NCI-H1694 (cell line): ENCODE measurements around the gene CBX7.
"Not testable (repeated sequence)": the region's sequence is repeated elsewhere in the genome, so short reads cannot be mapped to it uniquely, and the experiment has no call there.

Experiments
- DNase-seq: peaks from one replicate; lab custom pipeline; 2025; lab: John Stamatoyannopoulos, UW

The CBX7 gene

DNA sequence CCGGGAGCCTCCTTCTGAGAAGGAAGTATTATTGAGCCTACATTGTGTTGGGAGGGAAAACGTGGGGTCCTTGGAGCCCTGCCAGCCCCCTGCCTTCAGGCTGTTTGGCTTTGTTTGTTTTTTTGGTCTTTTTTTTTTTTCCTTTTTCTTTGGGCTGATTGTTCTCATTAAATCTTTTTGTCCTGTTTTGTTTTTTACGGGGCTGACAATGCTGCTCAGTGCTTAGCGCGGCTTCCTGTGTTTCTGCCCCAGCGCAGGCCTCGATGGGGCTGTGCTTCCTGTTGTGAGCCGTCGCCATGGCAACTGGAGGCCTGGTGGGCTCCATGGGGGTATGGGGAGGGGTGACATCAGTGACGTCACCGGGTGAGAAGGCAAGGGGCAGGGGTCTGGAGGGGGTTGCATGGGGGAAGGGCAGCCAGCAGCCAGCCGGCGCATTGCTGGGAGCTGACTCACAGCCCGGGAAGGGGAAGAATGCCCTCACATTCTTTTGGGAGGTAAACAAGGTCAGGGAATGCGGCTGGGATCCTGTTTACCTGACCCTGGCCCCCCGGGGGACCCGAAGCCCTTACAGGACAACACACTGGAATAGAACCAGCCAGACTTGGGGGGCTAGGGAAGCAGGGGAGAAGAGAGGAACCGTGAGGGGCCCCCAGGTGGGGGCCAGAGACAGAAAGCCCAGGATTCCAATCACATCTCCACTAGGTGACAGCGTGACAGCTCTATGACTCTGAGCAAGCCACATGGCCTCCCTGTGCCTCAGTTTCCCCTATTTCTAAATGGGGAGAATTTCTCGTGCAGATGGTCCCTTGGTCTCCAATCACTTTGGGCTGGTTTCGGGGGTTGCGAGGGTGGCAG is 22.2 kb upstream of the CBX7 start:
- no peak for DNase-seq

DNA sequence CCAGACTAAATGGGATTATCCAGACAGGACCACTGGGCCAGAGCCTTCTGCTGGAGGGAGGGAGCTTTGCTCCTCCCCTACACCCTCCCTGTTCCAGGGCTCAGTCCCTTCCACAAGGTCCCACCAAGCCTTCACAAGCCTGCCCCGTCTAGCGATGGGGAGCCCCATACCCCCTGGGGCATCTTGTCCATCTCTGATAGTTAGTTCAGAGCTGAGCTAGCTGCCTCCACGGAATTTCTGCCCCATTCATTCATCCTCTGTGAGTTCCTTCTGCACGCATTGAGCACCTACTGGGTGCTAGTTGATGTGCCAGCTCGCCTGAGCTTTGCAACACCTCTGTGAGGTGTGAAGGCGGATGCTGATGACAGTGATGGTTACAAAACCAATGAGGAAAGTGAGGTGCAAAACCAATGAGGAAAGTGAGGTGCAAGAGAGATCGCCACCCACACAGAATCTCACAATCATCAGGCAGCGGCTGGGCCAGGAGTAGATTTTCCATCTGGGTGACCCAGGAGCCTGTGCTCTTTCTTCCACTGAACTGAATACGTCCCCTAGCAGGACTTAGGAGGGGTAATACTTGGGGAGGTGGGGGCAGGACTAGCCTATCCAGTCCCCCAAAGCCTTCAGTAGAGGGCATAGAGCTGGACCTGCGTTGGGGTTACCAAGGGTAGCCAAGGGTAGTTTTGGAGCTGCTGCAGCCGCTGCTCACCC is 21.5 kb upstream of the CBX7 start:
- DNase-seq: no peak

DNA sequence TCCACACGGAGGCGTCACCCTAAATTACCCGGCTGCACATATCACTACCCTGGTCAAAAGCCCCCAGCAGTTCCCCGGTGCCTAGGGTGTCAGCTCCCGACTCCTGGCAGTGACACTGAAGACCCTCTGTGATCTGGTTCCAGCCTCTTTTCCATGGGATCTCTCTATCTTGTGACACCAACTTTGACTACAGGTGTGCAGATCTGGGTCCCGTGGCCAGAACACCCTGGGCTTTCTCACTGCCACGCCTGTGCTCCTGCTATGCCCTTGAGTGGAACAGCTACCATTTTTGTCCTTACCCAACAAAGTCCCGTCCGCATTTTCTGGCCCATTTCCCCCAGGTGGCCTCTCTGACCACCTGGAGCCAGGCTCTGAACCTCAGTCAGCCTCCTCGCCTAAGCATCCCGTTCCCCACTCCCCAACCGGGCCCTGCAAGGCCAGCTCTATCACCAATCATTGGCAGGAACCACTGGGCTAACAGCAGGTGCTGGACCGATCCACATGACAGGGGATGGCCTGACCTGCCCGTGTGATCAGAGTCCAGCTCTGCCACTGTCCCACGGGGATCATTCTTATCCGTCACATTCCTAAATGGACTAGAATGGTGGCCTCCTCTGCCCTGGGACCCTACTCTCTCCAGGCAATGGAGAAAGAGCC is 20.7 kb upstream of the CBX7 start:
- no peak for DNase-seq

DNA sequence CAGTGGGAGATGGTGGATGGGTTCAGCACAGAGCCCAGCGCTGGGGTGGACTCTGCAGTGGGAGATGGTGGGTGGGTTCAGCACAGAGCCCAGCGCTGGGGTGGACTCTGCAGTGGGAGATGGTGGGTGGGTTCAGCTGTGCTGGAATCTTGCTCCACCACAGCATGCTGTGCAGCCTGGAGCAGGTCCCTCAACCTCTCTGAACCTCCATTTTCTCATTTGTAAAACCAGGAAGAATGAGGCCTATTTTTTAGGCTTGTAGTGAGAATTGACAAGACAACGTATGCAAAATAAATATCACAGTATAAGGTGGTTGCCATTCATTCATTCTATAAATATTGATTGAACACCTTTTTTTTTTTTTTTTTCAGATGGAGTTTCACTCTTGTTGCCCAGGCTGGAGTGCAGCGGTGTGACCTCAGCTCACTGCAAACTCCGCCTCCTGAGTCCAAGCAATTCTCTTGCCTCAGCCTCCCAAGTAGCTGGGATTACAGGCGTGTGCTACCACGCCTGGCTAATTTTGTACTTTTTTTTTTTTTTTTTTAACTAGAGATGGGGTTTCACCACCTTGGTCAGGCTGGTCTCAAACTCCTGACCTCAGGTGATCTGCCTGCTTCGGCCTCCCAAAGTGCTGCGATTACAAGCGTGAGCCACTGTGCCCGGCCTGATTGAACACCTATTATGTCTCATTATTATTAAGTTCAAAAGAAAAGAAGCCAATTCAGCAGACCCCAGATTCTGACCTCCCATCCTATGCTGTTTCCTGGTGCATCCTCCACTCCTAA is 20.0 kb upstream of the CBX7 start:
- DNase-seq: not testable (repeated sequence)

DNA sequence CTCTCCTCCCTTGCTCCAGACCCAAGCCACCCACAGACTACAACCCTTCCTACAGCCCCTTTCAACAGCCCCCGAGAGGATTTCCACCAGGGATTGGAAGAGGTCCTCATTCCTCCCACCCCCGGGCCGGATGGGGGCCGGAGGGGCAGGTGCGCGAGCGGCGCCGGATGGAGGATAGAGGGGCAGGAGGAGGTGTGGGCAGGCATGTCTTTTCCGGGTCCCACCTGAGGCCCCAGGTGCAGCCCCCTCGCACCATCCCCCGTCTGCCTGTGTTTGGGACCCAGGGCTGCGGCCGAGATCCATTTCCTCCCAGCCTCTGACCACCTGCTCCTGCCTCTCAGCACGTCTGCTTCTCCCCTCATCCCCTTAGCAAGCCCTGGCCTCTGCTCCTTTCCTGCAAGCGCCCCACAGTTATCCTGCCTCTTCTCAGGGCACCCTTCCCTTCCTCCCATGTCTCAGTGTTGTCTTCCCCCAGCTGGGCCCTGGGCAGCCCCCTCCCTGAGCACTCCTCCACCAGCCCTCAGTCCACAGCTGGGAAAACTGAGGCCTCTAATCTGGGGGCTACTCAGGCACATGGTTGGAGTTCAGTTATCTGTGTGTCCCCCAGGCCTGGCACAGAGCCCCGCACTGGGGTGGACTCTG is 19.3 kb upstream of the CBX7 start:
- no peak for DNase-seq

DNA sequence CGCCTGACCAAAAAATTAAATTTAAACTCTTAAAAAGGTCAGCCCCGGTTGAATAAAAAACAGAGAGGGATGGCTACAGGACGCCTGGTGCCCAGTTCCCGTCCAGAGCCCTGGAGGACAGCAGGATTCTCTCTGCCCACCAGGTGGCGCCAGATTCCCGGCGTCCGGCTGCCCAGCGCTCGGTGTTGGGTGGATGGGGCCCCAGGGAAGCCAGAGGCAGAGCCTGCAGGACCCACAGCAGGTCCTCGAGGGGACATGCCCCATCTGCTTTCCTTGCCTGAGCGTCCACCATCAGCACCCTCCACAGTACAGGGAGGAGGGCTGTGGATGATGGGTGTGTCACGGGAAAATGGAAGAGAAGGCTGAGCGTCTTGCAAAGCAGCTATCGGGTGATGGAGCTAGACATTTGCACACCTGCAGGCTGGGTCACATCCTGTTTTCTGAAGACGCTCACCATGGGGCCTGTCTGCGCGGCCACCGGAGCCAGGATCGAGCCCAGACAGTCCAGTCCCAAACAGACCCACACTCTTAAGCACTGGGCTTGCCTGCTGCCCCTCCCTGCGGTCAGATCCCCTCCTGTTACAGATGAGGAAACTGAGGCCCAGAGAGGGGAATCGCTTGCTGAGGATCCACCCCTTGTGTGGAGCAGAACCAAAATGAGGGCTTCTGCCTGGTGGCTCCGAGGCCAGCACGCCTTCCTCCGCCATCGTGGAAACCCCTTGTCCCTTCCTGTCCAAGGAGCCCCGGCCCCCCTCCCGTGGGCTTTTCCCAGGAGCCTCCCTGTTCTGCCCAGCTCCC is 18.5 kb upstream of the CBX7 start:
- peak; percentile 49 for DNase-seq

DNA sequence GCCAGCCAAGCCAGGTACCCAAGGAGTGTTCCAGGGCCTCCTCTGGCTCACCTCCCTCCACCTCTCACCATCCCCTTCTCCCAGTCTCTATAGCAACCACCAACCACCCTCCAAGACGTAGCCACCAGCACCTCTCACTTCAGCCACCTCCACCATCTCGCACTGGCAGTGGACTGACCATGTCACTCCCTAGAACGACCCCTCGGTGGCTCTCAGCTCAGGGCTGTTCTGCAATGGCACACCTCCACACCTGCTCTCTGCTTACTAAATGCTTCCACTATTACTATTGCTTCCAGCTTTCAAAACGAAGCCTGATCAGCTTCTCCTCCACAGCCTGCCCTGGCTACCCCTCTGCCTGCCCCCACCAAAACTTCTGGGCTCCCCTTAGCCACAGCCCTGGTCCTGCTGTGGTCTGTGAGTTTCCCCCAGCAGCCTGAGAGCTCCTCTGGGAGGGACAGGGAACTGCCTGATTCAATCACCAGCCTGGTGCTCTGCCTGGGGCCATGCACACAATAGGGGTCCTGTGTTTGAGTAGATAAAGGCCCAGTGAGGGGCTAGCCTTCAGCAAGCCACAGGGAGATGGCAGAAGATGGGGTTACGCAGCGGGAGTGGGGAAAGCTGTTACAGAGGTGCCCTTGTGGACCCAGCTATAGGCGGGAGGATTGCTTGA is 17.5 kb upstream of the CBX7 start:
- no peak for DNase-seq

DNA sequence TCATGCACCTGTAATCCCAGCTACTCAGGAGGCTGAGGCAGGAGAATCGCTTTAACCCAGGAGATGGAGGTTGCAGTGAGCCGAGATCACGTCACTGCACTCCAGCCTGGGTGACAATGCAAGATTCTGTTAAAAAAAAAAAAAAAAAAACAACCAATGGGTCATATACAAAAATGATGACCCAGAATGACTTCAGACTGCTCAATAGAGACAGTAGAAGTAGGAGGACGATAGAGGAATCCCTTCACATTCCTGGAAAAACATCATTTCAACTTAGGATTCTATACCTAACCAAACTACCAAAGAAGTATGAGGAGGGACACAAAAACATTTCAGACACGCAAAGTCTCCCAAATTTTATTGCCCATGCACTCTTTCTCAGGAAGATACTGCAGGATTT is 14.1 kb upstream of the CBX7 start:
- no peak for DNase-seq

DNA sequence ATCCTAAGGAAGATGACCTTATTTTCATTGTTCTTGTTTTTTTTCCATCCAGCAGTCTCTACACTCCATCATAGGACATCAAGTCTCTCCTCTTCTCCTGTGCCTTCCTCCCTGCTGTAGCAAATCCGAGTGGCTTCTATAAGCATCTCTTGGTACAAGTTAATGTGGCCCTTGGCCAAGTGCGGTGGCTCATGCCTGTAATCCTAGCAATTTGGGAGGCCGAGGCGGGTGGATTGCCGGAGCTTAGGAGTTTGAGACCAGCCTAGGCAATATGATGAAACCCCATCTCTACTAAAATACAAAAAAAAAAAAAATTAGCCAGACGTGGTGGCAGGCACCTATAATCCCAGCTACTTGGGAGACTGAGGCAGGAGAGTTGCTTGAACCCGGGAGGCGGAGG is 3.6 kb upstream of the CBX7 start:
- DNase-seq: not testable (repeated sequence)

DNA sequence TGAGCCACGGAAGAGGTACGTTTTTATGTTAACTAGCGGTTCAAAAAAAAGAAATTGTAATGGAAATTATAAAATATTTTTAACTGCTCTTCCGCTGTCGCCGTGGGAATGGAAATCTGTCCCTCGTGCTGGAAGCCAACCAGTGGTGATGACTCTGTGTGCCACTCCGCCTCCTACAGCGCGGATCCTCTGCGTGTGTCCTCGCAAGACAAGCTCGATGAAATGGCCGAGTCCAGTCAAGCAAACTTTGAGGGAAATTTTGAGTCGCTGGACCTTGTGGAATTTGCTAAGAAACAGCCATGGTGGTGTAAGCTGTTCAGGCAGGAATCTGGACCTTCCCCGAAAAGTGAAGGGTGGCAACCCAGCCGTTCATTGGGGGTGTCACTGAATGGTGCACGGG is 2.9 kb upstream of the CBX7 start:
- no peak for DNase-seq

DNA sequence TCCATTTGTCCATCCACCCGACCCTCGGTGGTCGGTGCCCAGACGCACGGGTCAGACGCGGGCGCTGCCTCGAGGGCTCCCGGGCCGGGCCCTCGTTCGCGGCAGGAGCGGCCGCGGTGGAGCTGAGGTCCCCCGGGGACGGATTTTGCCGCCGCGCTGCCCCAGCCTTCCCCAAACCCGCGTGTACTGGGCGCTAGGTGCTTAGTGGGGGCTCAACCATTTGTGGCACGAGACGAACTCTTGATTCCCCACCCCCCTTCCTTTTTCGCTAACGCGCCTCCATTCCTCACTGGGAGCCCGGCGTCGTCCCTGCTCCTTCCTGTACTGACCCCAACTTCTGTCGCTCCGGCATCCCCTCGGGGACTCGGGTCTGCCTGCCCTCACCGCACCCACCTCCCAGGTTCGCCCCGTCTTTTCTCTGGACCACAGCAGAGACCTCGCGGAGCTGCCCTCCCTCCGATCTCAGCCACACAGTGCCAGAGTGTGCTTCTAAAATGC is 789 bp upstream of the CBX7 start:
- no peak for DNase-seq

DNA sequence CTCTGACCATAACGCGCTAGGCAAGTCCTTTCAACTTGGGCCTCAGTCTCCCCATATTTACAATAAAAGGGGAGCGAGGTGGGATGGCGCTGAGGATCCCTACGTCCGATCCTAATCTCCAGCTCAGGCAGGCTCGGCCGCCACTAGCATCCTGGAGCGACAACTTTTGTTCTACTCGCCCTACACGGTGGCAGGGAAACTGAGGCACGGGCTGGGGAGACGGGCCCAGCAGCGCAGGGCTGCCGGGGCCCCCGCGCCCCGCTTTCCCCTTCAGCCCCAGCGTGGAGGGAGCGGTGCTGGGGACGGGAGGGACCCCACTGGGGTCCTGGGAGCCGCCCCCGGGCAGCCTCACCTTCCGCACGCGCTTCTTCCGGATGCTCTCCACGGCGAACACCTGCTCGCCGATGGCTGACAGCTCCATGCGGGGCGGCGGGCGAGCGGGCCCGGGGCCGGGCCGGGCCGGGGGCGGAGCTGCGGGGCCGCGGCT is 413 bp downstream of the CBX7 start:
- no peak for DNase-seq

DNA sequence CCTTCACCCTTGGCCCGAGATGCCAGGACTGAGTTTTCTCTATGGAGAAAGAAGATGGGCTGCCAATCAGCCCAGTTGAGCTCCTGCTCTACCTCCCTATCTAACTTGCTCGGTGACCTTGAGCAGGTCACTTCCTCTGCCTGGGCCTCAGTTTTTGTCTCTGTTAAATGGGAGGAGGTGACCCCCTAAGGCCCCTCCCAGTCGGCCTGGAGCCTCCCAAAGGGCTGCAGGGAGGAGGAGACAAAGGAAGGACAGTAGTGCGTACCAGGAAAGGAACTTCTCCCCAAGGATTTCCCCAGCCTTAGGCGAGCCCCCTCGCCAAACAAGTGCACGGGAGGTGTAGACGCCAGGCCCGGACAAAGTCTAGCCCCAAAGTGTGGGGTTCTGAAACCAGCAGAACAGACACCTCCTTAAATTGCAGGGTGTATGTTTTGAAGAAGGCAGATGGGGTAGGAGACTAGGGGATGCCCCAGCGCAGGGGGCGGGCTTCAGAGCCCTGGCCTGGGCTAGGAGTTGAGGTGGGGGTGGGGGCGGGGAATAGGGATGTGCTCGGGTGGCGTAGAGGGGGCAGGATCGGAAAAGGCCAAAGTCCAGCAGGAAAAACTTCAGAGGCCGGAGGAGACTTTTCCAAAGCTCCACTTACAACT is 1.0 kb downstream of the CBX7 start:
- DNase-seq: no peak

DNA sequence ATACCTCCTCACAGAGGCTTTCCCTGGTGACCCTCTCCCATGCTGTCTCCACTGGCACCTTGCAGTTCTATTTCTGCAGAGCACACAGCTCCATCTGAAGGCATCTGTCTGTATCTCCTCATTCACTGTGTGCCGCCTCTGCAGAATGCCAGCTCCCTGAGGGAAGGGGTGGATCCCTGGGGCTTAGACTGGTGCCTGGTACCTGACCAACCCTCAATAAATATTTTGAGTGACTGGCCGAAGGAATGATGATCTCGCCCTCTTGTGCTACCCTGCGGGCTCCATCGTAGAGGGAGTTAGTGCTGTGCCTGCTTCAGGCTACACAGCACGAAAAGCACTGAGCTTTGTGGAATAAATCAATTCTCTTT is 1.6 kb downstream of the CBX7 start:
- DNase-seq: no peak

DNA sequence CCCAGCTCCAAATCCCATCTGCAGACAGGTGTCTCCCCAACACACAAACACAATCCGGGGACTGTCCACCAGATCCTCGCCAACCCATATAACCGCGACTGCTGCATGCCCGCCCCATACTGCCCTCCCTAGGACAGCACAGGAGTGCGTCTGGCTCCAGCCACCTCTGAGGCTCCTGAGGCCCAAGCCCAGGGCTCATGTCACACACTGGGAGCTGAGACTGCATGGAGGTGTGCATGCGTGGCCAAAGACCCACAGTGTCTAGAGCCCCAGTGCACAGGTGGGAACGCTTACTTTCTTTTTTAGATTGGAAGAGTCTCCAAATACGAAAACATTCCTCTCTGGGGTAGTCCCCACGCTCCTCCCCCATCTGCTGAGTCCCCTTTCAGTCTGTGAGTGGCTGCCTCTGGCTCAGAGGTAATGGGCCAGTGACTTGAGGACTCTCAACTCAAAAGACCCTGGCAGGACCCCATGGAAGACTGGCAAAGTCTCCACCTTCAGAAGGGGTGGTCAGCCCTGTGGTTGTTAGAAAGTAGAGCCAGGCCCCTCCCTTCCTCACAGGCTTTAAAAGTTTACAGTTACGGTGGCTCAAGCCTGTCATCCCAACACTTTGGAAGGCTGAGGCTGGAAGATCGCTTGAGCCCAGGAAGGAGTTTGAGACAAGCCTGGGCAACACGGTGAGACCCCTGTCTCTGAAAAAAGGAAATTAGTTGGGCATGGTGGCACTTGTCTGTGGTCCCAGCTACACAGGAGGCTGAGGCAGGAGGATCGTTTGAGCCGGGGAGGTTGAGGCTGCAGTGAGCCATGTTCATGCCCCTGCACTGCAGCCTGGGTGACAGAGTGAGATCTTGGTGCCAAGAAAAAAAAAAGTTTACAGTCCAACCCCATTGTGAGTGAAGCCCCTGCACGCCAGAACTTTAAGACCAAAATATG is 2.3 kb downstream of the CBX7 start:
- DNase-seq: no peak

DNA sequence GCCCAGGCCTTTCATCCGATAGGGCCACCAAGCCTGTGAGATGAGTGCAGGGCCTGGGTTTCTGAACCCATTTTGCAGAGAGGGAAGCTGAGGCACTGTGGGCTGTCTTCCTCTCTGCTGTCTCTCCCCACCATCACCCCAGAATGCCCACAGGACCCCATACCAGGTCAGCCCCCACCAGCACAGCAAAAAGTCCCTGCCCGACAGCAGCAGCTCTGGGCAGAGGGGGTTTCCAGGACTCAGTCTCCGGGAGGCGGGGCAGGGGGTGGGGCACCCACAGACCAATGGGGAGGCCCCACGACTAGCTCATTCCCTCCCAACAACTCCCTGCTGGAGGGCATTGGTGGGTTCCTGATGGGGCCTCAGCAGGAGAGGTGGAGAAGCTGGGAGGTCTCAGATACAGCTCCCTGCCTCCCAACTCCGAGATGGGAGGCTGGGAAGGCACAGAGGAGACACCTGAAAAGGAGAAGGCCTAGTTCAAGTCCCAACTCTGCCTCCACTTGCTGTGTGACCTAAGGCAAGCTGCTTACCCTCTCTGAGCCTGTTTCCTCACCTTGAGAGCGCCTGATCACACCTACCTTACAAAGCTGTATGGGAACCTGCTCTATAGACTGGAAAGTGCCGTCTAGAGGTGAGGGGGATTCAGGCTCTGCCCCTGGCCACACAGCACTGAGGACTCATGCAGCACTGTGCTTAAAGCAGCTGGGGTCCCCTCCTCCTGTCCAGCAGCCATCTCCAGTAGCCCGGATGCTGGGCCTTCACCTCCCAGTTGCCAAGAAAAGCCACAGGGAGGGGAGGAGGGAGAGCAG is 3.5 kb downstream of the CBX7 start:
- DNase-seq: no peak

DNA sequence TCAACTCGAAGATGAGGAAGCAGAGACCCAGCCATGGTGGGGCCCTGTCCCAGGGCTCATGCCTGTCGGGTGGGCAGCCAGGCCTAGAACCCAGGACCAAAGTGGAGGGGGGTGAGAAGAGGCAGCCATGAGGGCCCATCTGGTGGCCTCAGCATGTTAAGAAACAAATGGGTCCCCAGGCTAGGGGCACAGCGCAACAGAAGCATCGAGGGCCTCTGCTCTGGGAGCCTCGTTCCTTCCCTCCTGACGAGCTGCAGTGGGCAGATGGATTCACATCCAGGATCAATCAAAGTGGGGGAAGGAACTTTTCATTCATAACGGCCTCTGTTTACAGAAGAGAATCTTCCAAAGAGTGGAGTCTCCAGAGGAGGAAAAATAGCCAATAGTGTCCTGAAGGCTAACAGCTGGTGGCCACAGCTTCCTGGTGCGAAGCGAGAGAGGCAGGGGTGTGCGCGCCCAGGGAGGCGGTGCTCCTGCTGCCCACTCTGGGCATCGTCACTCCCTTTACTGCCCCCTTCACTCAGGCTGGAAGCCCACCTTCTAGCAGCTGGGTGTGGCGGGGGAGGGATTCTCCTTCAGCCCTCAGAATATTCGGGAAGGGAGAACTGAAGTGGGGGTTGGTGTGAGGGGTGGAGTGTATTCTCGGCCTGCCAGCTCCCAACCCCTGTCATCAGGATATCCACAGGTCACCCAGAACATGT is 4.3 kb downstream of the CBX7 start:
- DNase-seq: no peak
